Neural cell (in vitro differentiated cells): Measurements from ENCODE around the gene FRMD4A. TPM values are rescaled to one million over a fixed set of nuclear protein-coding genes. Genes with fewer than 3 reads are reported as not detected.

Experiments used
- H2AFZ ChIP-seq: fragments of 200-600, 300-800 bp; sonication (generic), shearing (Covaris generic); 2 replicates; pipeline ENCODE4 v1.6.0; 2014; ENCODE audit warnings: low read depth, mild to moderate bottlenecking, antibody characterized with exemption, low read length, moderate library complexity
- H3F3A ChIP-seq: fragments of 200-600 bp; shearing (Covaris generic); 2 replicates; pipeline ENCODE4 v1.6.1; 2016; ENCODE audit warnings: mild to moderate bottlenecking, moderate library complexity, mixed read lengths, antibody characterized with exemption, low read length; ENCODE audit not compliant: insufficient read depth, poor library complexity, severe bottlenecking
- H3K27ac ChIP-seq: fragments of 200-600, 300-800 bp; sonication (generic), shearing (Covaris generic); 2 replicates; pipeline ENCODE4 v1.5.1; 2014; ENCODE audit warnings: mild to moderate bottlenecking, low read length, moderate library complexity
- H3K27me3 ChIP-seq: fragments of 300-800, 200-600 bp; sonication (generic), shearing (Covaris generic); 2 replicates; pipeline ENCODE4 v1.6.0; 2014; ENCODE audit warnings: mild to moderate bottlenecking, low read depth, low read length, moderate library complexity; ENCODE audit not compliant: insufficient read depth
- H3K36me3 ChIP-seq: fragments of 300-800, 200-600 bp; sonication (generic), shearing (Covaris generic); 2 replicates; pipeline ENCODE4 v1.5.1; 2014; ENCODE audit warnings: mild to moderate bottlenecking, antibody characterized with exemption, low read length, moderate library complexity; ENCODE audit not compliant: insufficient read depth
- H3K4me2 ChIP-seq: fragments of 300-800, 200-600 bp; sonication (generic), shearing (Covaris generic); 2 replicates; pipeline ENCODE4 v1.6.0; 2014; ENCODE audit warnings: mild to moderate bottlenecking, low read length
- H3K4me3 ChIP-seq: fragments of 300-800, 200-600 bp; sonication (generic), shearing (Covaris generic); 2 replicates; pipeline ENCODE4 v1.5.1; 2014; ENCODE audit warnings: mild to moderate bottlenecking, low read length, moderate library complexity
- H3K79me2 ChIP-seq: fragments of 200-600 bp; shearing (Covaris generic); replicated peaks from 2 replicates; pipeline ENCODE4 v1.6.0; 2014; ENCODE audit warnings: mild to moderate bottlenecking, low read length, moderate library complexity; ENCODE audit not compliant: insufficient read depth
- H3K9ac ChIP-seq: fragments of 300-800, 200-600 bp; sonication (generic), shearing (Covaris generic); 2 replicates; pipeline ENCODE4 v1.6.1; 2016; ENCODE audit warnings: mild to moderate bottlenecking, low read length, mixed read lengths
- H3K9me2 ChIP-seq: fragments of 200-600 bp; shearing (Covaris generic); 2 replicates; pipeline ENCODE4 v1.6.1; 2016; ENCODE audit warnings: mild to moderate bottlenecking, low read length, mixed read lengths; ENCODE audit not compliant: insufficient read depth
- H3K9me3 ChIP-seq: fragments of 200-600, 300-800 bp; sonication (generic), shearing (Covaris generic); 2 replicates; pipeline ENCODE4 v1.6.1; 2016; ENCODE audit warnings: mild to moderate bottlenecking, mixed run types, low read length, moderate library complexity, mixed read lengths
- H4K20me1 ChIP-seq: fragments of 200-600 bp; shearing (Covaris generic); 2 replicates; pipeline ENCODE4 v1.6.1; 2016; ENCODE audit warnings: mild to moderate bottlenecking, mixed run types; ENCODE audit not compliant: insufficient read depth
- EP300 ChIP-seq: fragments of 450-650 bp; conservative IDR thresholded peaks from 2 replicates; pipeline ENCODE4 v1.6.1; 2014; ENCODE audit warnings: antibody characterized with exemption, mild to moderate bottlenecking, moderate library complexity; ENCODE audit not compliant: poor library complexity, severe bottlenecking
- EZH2 ChIP-seq: fragments of 200-600, 300-800 bp; shearing (Covaris generic), sonication (generic); IDR thresholded peaks from 2 replicates; pipeline ENCODE4 v1.6.1; 2014; ENCODE audit warnings: antibody characterized with exemption, low read length, borderline replicate concordance, mild to moderate bottlenecking; ENCODE audit not compliant: insufficient read depth, poor library complexity, severe bottlenecking
- MXI1 ChIP-seq: fragments of 450-650 bp; conservative IDR thresholded peaks from 2 replicates; pipeline ENCODE4 v1.6.1; 2014; ENCODE audit warnings: antibody characterized with exemption, mild to moderate bottlenecking; ENCODE audit not compliant: poor library complexity, severe bottlenecking
- POLR2AphosphoS5 ChIP-seq: IDR thresholded peaks from 2 replicates; pipeline ENCODE4 v1.6.1; 2012
- RAD21 ChIP-seq: fragments of 450-650 bp; conservative IDR thresholded peaks from 2 replicates; pipeline ENCODE4 v1.6.1; 2014; ENCODE audit warnings: antibody characterized with exemption, mild to moderate bottlenecking, moderate library complexity
- SMC3 ChIP-seq: fragments of 450-650 bp; conservative IDR thresholded peaks from 2 replicates; pipeline ENCODE4 v1.6.1; 2014; ENCODE audit warnings: antibody characterized with exemption, mild to moderate bottlenecking, moderate library complexity; ENCODE audit not compliant: poor library complexity
- TAF1 ChIP-seq: IDR thresholded peaks from 2 replicates; pipeline ENCODE4 v1.6.1; 2012; ENCODE audit warnings: low read depth
- polyA plus RNA-seq: library from polyadenylated mRNA; depleted of rRNA; stranded (reverse); fragments of >200 nt; gene quantifications from 2 replicates; pipeline ENCODE4 v1.2.3, GENCODE V29; 2014
- TF ChIP-seq, protein P1 (sequence below): fragments of 450-650 bp; IDR thresholded peaks from 2 replicates; pipeline ENCODE4 v1.5.1; 2014; ENCODE audit warnings: antibody characterized with exemption, mild to moderate bottlenecking, moderate library complexity; ENCODE audit not compliant: poor library complexity, severe bottlenecking
- TF ChIP-seq, protein P2 (sequence below): IDR thresholded peaks from 2 replicates; pipeline ENCODE4 v1.6.1; 2012; ENCODE audit warnings: borderline replicate concordance

FRMD4A gene
- polyA plus RNA-seq, 1 donor from 2014 or later: 36.5 TPM

DNA sequence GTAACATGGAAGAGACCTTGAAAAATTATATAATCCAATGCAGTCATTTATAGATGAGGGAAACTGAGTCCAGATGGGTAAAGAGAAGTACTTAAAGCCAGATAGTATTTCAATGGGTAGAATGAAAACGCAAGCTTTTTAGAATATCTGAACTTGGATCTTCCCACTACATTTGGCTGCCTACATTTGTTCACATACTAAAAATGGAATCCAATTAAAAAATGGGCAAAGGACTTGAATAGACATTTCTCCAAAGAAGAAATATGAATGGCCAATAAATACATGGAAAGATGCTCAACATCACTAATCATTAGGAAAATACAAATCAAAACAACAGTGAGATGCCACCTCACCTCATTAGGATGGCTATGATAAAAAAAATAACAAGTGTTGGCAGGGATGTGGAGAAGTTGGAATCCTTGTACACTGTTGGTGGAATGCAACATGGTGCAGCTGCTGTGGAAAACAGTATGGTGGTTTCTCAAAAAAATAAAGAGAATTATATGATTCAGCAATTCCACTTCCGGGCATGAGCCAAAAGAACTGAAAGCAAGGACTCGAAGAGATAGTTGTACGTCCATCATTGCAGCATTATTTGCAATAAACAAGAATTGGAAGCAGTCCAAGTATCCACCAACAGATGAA is 188.0 kb downstream of the FRMD4A start:
- Histone ChIP-seq H3K4me2 (no peak overlapping the region), H3F3A (no peaks in the 10 kb centered on the region), H3K9ac (no peak overlapping the region), H3K9me2 (no peaks in the 10 kb centered on the region), H3K9me3 (no peaks in the 10 kb centered on the region), H3K79me2 (peaks cover 4% of the 10 kb centered on the region), H2AFZ (no peak overlapping the region), H3K36me3 (no peaks in the 10 kb centered on the region), H3K27ac (no peak overlapping the region), H3K4me3 (no peak overlapping the region), H4K20me1 (no peaks in the 10 kb centered on the region), H3K27me3 (no peaks in the 10 kb centered on the region)
- TF ChIP-seq, protein P1, sequence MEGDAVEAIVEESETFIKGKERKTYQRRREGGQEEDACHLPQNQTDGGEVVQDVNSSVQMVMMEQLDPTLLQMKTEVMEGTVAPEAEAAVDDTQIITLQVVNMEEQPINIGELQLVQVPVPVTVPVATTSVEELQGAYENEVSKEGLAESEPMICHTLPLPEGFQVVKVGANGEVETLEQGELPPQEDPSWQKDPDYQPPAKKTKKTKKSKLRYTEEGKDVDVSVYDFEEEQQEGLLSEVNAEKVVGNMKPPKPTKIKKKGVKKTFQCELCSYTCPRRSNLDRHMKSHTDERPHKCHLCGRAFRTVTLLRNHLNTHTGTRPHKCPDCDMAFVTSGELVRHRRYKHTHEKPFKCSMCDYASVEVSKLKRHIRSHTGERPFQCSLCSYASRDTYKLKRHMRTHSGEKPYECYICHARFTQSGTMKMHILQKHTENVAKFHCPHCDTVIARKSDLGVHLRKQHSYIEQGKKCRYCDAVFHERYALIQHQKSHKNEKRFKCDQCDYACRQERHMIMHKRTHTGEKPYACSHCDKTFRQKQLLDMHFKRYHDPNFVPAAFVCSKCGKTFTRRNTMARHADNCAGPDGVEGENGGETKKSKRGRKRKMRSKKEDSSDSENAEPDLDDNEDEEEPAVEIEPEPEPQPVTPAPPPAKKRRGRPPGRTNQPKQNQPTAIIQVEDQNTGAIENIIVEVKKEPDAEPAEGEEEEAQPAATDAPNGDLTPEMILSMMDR: no peak
- TF ChIP-seq, protein P2, sequence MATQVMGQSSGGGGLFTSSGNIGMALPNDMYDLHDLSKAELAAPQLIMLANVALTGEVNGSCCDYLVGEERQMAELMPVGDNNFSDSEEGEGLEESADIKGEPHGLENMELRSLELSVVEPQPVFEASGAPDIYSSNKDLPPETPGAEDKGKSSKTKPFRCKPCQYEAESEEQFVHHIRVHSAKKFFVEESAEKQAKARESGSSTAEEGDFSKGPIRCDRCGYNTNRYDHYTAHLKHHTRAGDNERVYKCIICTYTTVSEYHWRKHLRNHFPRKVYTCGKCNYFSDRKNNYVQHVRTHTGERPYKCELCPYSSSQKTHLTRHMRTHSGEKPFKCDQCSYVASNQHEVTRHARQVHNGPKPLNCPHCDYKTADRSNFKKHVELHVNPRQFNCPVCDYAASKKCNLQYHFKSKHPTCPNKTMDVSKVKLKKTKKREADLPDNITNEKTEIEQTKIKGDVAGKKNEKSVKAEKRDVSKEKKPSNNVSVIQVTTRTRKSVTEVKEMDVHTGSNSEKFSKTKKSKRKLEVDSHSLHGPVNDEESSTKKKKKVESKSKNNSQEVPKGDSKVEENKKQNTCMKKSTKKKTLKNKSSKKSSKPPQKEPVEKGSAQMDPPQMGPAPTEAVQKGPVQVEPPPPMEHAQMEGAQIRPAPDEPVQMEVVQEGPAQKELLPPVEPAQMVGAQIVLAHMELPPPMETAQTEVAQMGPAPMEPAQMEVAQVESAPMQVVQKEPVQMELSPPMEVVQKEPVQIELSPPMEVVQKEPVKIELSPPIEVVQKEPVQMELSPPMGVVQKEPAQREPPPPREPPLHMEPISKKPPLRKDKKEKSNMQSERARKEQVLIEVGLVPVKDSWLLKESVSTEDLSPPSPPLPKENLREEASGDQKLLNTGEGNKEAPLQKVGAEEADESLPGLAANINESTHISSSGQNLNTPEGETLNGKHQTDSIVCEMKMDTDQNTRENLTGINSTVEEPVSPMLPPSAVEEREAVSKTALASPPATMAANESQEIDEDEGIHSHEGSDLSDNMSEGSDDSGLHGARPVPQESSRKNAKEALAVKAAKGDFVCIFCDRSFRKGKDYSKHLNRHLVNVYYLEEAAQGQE: no peak
- TF ChIP-seq POLR2AphosphoS5 (no peak), TAF1 (no peak), EP300 (no peak), SMC3 (no peak), RAD21 (no peak), MXI1 (no peak), EZH2 (no peak)

DNA sequence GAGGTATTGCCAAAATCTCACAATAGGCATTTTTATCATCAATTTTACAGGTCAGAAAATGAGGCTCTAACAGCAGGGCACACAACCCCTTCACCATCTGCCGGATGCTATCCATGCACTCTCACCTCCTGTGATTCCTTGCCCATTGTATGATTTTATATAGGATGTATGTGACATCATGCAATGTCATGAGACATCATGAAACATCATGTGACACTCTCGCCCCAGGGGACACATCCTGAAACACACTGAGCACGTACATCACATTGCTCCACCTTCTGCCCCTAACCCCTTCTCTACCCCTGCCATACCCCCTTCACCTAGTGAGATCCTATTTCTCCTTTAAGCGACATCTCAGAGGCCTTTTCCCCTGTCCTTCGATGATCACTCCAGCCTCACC is 189.4 kb downstream of the FRMD4A start:
- Histone ChIP-seq H2AFZ (no peak overlapping the region), H3K27ac (no peak overlapping the region), H3K9me3 (no peaks in the 10 kb centered on the region), H3K36me3 (no peaks in the 10 kb centered on the region), H3K4me2 (no peak overlapping the region), H3K9ac (no peak overlapping the region), H3K27me3 (no peaks in the 10 kb centered on the region), H3K9me2 (no peaks in the 10 kb centered on the region), H4K20me1 (no peaks in the 10 kb centered on the region), H3K79me2 (no peaks in the 10 kb centered on the region), H3F3A (no peaks in the 10 kb centered on the region), H3K4me3 (no peak overlapping the region)
- TF ChIP-seq SMC3 (no peak), MXI1 (no peak), EP300 (no peak), EZH2 (no peak), POLR2AphosphoS5 (no peak)
- TF ChIP-seq, protein P1: no peak
- TF ChIP-seq, protein P2: no peak
